ENCODE data around the gene PCNX2. TPM values are rescaled to one million over a fixed set of nuclear protein-coding genes. Genes with fewer than 3 reads are reported as not detected.

PCNX2 gene
- total RNA-seq, 1 donor from 2014 or later = 23.5 TPM

DNA sequence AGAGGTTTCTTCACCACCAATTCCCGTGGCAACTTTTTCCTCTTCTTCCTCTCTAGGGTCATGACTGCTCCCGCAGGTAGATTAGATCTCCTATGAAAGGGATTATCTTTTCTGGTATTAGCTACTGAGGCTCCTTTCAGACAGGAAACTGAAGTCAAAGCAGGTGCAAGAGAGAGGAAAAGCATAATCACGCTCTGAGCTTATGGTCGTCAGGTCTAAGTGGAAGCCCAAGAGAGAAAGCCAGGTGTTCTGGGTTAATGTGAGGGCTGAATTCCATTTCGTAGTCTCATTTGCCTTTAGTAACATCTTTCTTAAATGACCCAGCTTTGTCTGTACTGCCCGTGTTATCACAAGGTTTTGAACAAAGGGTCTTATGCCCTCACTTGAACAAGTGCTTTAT, 23.7 kb upstream of the PCNX2 start:
- H3K27ac ChIP-seq (ENCODE audit: low read depth, low read length) = no peak overlapping the region
- no peaks in the 10 kb centered on the region for H3K36me3 ChIP-seq (ENCODE audit: control insufficient read depth in 3 of 3, insufficient read depth in 3 of 3, low read length in 3 of 3)
- H3K4me3 ChIP-seq (ENCODE audit: low read length in 3 of 3) = no peak overlapping the region
- H3K9me3 ChIP-seq (ENCODE audit: control insufficient read depth in 3 of 3, low read length in 3 of 3) = no peaks in the 10 kb centered on the region
- no peaks in the 10 kb centered on the region for H3K4me1 ChIP-seq (ENCODE audit: control insufficient read depth in 3 of 3, insufficient read depth in 3 of 3, low read length in 3 of 3)
- H3K27me3 ChIP-seq (ENCODE audit: control insufficient read depth in 3 of 3, insufficient read depth in 3 of 3, low read length in 3 of 3) = peaks cover 0 to 10% (median 9%) of the 10 kb centered on the region in 3 donors
- no peak overlapping the region for H3K9ac ChIP-seq (ENCODE audit: low read depth in 1 of 3, low read length in 3 of 3)

DNA sequence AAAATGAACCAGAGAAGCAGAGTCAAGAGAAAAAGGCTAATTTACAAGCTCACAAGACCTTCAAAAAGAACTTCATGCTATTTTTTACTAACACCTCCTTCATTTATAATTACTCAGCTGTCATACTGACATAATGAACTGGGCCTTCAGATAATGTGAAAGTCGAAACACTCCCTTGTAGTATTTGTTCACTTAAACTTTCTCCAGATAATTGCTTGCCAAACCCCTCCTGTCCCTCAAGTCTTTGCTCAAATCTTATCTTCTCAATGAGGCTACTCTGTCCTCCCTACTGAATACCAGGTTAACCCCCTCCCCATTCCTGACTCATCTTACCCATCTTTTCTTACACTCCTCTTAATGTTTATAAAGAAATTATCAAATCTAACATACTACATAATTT, 20.9 kb upstream of the PCNX2 start:
- Histone ChIP-seq H3K9ac (ENCODE audit: low read depth in 1 of 3, low read length in 3 of 3) (no peak overlapping the region), H3K36me3 (ENCODE audit: control insufficient read depth in 3 of 3, insufficient read depth in 3 of 3, low read length in 3 of 3) (no peaks in the 10 kb centered on the region), H3K27ac (ENCODE audit: low read depth, low read length) (no peak overlapping the region), H3K9me3 (ENCODE audit: control insufficient read depth in 3 of 3, low read length in 3 of 3) (no peaks in the 10 kb centered on the region), H3K4me1 (ENCODE audit: control insufficient read depth in 3 of 3, insufficient read depth in 3 of 3, low read length in 3 of 3) (no peaks in the 10 kb centered on the region), H3K27me3 (ENCODE audit: control insufficient read depth in 3 of 3, insufficient read depth in 3 of 3, low read length in 3 of 3) (peaks cover 0 to 10% (median 5%) of the 10 kb centered on the region in 3 donors), H3K4me3 (ENCODE audit: low read length in 3 of 3) (no peak overlapping the region)

DNA sequence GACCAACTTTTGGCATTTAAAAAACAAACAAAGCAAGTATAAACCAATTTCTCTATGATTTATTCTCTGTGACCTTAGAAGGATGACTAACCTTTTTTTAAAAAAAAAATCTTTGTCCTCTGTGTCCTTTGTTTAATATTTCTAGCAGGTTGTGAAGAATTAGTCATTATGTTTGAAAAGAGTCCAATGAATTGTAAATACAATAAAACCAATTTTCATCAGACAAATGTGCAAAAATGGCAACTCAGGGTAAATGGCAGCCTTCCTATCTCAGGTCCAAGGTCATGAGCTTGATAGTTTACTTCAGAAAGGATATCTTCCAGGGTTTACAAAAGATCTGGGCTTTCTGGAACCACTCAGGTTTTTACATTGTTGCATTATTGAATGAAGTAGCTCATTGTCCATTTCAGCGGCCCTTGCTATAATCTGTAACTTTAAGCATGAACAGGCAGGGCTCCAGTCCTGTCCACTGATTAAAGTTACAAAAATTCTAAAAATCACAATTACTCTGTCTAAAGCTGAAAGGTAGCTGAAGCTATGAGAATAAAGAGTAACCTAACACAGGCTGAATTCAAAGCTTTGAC, 20.3 kb upstream of the PCNX2 start:
- Histone ChIP-seq H3K4me3 (ENCODE audit: low read length in 3 of 3) (no peak overlapping the region), H3K9ac (ENCODE audit: low read depth in 1 of 3, low read length in 3 of 3) (no peak overlapping the region), H3K27ac (ENCODE audit: low read depth, low read length) (no peak overlapping the region), H3K36me3 (ENCODE audit: control insufficient read depth in 3 of 3, insufficient read depth in 3 of 3, low read length in 3 of 3) (no peaks in the 10 kb centered on the region), H3K4me1 (ENCODE audit: control insufficient read depth in 3 of 3, insufficient read depth in 3 of 3, low read length in 3 of 3) (no peaks in the 10 kb centered on the region), H3K27me3 (ENCODE audit: control insufficient read depth in 3 of 3, insufficient read depth in 3 of 3, low read length in 3 of 3) (peaks cover 0 to 10% (median 5%) of the 10 kb centered on the region in 3 donors), H3K9me3 (ENCODE audit: control insufficient read depth in 3 of 3, low read length in 3 of 3) (no peaks in the 10 kb centered on the region)

DNA sequence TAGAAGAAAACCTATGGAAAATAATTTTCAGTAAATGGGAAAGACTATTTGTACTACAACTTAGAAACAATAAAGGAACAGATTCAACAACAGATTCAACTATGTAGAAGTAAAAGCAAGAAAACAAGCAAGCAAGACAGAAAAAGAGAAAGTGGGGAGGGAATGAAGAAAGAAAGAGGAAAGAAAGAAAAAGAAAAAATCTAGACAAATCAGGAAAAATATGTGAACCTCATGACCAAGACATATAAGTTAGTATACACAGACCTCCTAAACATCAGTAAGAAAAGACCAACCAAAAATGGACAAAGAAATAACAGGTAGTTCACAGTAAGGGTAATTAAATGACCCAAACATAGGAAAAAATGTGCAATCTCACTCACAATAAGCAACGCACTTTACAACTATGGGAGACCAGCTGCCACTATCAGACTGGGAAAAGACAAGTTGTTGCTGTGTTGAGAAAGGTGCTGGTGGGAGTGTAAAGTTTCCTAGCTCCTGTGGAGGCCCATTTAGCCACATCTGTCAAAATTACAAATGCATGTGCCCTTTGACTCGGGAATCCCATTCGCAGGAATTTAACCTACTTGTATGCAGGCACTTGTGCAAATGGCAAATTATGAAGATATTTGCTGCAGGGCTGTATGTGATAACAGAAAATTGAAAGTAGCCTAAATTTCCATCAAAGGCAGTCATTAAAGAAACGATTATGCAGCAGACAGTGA, 18.1 kb upstream of the PCNX2 start:
- Histone ChIP-seq H3K9ac (ENCODE audit: low read depth in 1 of 3, low read length in 3 of 3) (no peak overlapping the region), H3K27me3 (ENCODE audit: control insufficient read depth in 3 of 3, insufficient read depth in 3 of 3, low read length in 3 of 3) (peaks cover 0 to under 1% (median 0%) of the 10 kb centered on the region in 3 donors), H3K4me1 (ENCODE audit: control insufficient read depth in 3 of 3, insufficient read depth in 3 of 3, low read length in 3 of 3) (no peaks in the 10 kb centered on the region), H3K27ac (ENCODE audit: low read depth, low read length) (no peak overlapping the region), H3K9me3 (ENCODE audit: control insufficient read depth in 3 of 3, low read length in 3 of 3) (no peaks in the 10 kb centered on the region), H3K4me3 (ENCODE audit: low read length in 3 of 3) (no peak overlapping the region), H3K36me3 (ENCODE audit: control insufficient read depth in 3 of 3, insufficient read depth in 3 of 3, low read length in 3 of 3) (no peaks in the 10 kb centered on the region)

DNA sequence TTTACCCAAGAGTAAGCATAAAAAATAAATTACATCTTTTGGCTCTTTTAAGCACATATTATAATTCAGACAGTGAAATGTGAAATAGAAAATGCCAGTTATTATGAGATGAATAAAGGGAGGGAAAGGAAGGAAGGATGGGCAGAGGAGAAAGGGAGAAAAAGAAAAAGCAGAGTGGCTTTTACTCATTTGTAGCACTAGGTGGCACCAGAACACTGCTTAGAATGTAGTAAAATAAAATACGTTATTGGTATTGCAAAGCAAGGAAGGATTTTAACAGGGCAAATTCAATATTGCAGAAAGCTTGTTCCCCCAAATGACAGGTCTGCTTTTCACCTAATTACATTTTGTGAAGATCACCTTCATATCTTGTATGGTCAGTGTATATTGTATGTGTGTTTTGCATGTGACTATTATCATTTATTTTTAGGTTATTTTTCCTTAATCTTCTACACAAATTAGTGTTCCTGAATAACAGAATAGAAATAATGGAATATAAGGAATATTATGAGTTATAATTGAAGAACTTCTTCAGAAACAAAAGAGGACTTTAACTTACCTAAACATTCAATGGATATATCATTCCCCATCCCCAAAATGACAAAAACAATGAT, 9.1 kb upstream of the PCNX2 start:
- H3K27me3 ChIP-seq (ENCODE audit: control insufficient read depth in 3 of 3, insufficient read depth in 3 of 3, low read length in 3 of 3) = peaks cover 0 to 4% (median 0%) of the 10 kb centered on the region in 3 donors
- H3K27ac ChIP-seq (ENCODE audit: low read depth, low read length) = no peak overlapping the region
- H3K9me3 ChIP-seq (ENCODE audit: control insufficient read depth in 3 of 3, low read length in 3 of 3) = peaks cover 0 to 3% (median 0%) of the 10 kb centered on the region in 3 donors
- H3K4me3 ChIP-seq (ENCODE audit: low read length in 3 of 3) = no peak overlapping the region
- no peaks in the 10 kb centered on the region for H3K36me3 ChIP-seq (ENCODE audit: control insufficient read depth in 3 of 3, insufficient read depth in 3 of 3, low read length in 3 of 3)
- H3K9ac ChIP-seq (ENCODE audit: low read depth in 1 of 3, low read length in 3 of 3) = no peak overlapping the region
- no peaks in the 10 kb centered on the region for H3K4me1 ChIP-seq (ENCODE audit: control insufficient read depth in 3 of 3, insufficient read depth in 3 of 3, low read length in 3 of 3)

DNA sequence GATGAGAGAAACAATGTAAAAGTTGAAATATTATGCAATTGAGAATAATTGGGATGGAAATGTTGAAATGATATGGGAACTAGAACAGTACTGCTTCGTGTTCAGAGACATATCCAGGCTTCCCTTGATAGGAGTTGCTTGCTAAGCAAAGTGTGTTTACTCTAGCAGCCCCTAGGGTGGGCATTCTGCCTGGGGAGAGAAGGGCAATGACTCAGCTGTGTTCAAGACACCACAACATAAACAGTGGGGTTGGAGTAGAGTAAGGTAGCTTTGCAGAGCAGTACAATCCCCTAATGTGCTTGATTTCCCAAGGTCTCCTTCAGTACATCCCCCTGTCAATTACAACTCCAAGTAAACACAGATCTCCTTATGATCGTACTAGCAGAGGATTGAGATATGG, 4.8 kb upstream of the PCNX2 start:
- H3K9ac ChIP-seq (ENCODE audit: low read depth in 1 of 3, low read length in 3 of 3) = no peak overlapping the region
- peaks cover 0 to under 1% (median 0%) of the 10 kb centered on the region in 3 donors for H3K4me1 ChIP-seq (ENCODE audit: control insufficient read depth in 3 of 3, insufficient read depth in 3 of 3, low read length in 3 of 3)
- peaks cover 10 to 11% (median 10%) of the 10 kb centered on the region in 3 donors for H3K27me3 ChIP-seq (ENCODE audit: control insufficient read depth in 3 of 3, insufficient read depth in 3 of 3, low read length in 3 of 3)
- no peaks in the 10 kb centered on the region for H3K36me3 ChIP-seq (ENCODE audit: control insufficient read depth in 3 of 3, insufficient read depth in 3 of 3, low read length in 3 of 3)
- H3K9me3 ChIP-seq (ENCODE audit: control insufficient read depth in 3 of 3, low read length in 3 of 3) = peaks cover 0 to 3% (median 0%) of the 10 kb centered on the region in 3 donors
- H3K27ac ChIP-seq (ENCODE audit: low read depth, low read length) = no peak overlapping the region
- no peak overlapping the region for H3K4me3 ChIP-seq (ENCODE audit: low read length in 3 of 3)

DNA sequence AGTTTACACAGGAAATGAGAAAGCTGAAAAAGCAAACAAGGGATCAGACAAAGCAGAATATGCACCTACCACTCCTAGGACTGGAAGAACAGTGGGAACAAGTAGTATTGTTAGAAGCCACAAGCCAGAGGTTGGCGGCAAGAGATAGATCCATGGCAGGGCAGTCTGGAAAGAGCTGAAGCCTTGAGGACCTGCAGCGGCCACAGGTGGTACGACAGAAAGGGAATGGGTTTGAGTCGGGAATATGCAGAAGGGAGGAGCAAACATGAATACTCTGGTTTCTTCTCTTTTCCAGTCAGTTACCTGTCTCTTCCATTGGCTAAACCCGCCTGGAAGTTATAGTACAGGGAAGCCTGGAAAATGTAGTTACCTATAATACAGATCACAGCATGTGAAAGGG, 3.9 kb upstream of the PCNX2 start:
- Histone ChIP-seq H3K36me3 (ENCODE audit: control insufficient read depth in 3 of 3, insufficient read depth in 3 of 3, low read length in 3 of 3) (no peaks in the 10 kb centered on the region), H3K9me3 (ENCODE audit: control insufficient read depth in 3 of 3, low read length in 3 of 3) (peaks cover 0 to 3% (median 0%) of the 10 kb centered on the region in 3 donors), H3K27ac (ENCODE audit: low read depth, low read length) (no peak overlapping the region), H3K4me1 (ENCODE audit: control insufficient read depth in 3 of 3, insufficient read depth in 3 of 3, low read length in 3 of 3) (peaks cover 3 to 5% (median 4%) of the 10 kb centered on the region in 3 donors), H3K27me3 (ENCODE audit: control insufficient read depth in 3 of 3, insufficient read depth in 3 of 3, low read length in 3 of 3) (peaks cover 13 to 18% (median 14%) of the 10 kb centered on the region in 3 donors), H3K4me3 (ENCODE audit: low read length in 3 of 3) (no peak overlapping the region), H3K9ac (ENCODE audit: low read depth in 1 of 3, low read length in 3 of 3) (no peak overlapping the region)

DNA sequence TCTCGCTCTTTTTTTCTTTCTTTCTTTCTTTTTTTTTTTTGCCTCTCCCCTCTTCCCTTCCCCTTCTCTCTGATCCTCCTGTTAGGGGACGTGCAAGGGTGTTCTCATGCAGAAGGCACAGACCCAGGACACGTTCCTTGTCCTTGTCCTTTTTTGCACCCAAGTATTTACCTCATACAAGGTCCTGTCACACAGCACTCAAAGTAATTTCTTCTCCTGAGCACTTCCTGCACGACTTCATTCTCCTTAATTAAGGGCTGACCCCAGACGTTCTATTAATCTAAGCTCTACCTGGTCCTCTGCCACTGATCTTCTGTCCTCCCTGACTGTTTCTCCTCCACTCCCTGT, 424 bp upstream of the PCNX2 start:
- no peak overlapping the region for H3K9ac ChIP-seq (ENCODE audit: low read depth in 1 of 3, low read length in 3 of 3)
- H3K36me3 ChIP-seq (ENCODE audit: control insufficient read depth in 3 of 3, insufficient read depth in 3 of 3, low read length in 3 of 3) = no peaks in the 10 kb centered on the region
- H3K4me3 ChIP-seq (ENCODE audit: low read length in 3 of 3) = no peak overlapping the region
- peaks cover 0 to 3% (median 0%) of the 10 kb centered on the region in 3 donors for H3K9me3 ChIP-seq (ENCODE audit: control insufficient read depth in 3 of 3, low read length in 3 of 3)
- peaks cover 13 to 18% (median 14%) of the 10 kb centered on the region in 3 donors for H3K27me3 ChIP-seq (ENCODE audit: control insufficient read depth in 3 of 3, insufficient read depth in 3 of 3, low read length in 3 of 3)
- H3K4me1 ChIP-seq (ENCODE audit: control insufficient read depth in 3 of 3, insufficient read depth in 3 of 3, low read length in 3 of 3) = peaks cover 3 to 7% (median 4%) of the 10 kb centered on the region in 3 donors
- H3K27ac ChIP-seq (ENCODE audit: low read depth, low read length) = no peak overlapping the region

DNA sequence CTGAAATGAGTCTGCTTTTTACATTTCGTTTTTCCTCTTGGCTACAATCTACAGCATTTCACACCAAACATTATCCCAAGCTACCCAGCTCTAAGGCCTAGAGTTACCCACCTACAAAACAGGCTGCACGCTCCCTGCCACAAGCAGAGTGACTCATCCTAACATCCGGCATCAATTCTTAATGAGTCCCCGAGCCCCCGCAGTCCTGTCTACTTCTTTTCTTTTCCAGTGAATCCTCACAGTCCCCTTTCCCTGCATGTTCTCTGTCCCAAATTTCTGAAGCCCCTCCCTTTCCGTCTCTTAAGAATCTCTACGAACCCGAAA, 650 bp downstream of the PCNX2 start:
- peak overlapping the region; percentile 36 for H3K27ac ChIP-seq (ENCODE audit: low read depth, low read length)
- peaks cover 11 to 18% (median 13%) of the 10 kb centered on the region in 3 donors for H3K27me3 ChIP-seq (ENCODE audit: control insufficient read depth in 3 of 3, insufficient read depth in 3 of 3, low read length in 3 of 3)
- peak overlapping the region in 2 of 3 donors; percentile 14 to 35 for H3K9ac ChIP-seq (ENCODE audit: low read depth in 1 of 3, low read length in 3 of 3)
- peaks cover 3 to 7% (median 4%) of the 10 kb centered on the region in 3 donors for H3K4me1 ChIP-seq (ENCODE audit: control insufficient read depth in 3 of 3, insufficient read depth in 3 of 3, low read length in 3 of 3)
- H3K4me3 ChIP-seq (ENCODE audit: low read length in 3 of 3) = peak overlapping the region; percentile 31 to 65 (median 62)
- no peaks in the 10 kb centered on the region for H3K9me3 ChIP-seq (ENCODE audit: control insufficient read depth in 3 of 3, low read length in 3 of 3)
- no peaks in the 10 kb centered on the region for H3K36me3 ChIP-seq (ENCODE audit: control insufficient read depth in 3 of 3, insufficient read depth in 3 of 3, low read length in 3 of 3)

All from skeletal muscle tissue (tissue), 4 donors.